Measurements from ENCODE around the gene PTH1R. TPM values are rescaled to one million over a fixed set of nuclear protein-coding genes. Genes with fewer than 3 reads are reported as not detected.

Gene PTH1R
- polyA plus RNA-seq, 3 donors = not detected

DNA sequence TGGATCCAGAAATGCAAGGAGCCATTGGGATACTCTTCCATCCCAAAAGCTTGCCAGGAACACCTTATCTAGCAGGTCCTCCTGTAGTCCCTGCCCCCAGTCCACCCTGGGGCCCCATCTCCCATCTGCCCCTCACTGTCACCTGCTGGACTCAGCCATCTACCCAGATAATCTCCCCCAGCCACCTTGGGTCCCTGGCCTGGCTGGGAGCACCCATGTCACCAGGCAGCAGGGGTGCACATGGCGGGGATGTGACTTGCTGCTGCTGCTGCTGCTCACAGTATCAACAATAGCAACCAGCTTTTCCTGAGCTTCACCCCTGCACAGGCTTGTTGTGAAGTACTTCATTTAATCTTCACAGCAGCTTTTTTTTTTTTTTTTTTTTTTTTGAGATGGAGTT, 12.6 kb downstream of the PTH1R start:
- intact Hi-C loops (cut with micrococcal nuclease) = no loop called here
- no peak overlapping the region for H3K27ac ChIP-seq (ENCODE audit: low read depth in 1 of 2, low read length in 2 of 2)
- H3K4me2 ChIP-seq (replicated peaks; ENCODE audit: extremely low read depth, low read length, poor library complexity, severe bottlenecking) = no peak overlapping the region
- Mint-ChIP-seq H3K36me3 (peaks cover 0 to under 1% of the 10 kb centered on the region in 2 donors), H3K4me3 (no peak overlapping the region), H3K27ac (no peak overlapping the region), H3K9me3 (peaks cover 0 to 3% (median 0%) of the 10 kb centered on the region in 7 donors), H3K4me1 (peaks cover 21% of the 10 kb centered on the region), H3K27me3 (ENCODE audit: low read depth in 3 of 3) (peaks cover 29 to 76% (median 41%) of the 10 kb centered on the region in 3 donors)
- TF ChIP-seq, protein P1, sequence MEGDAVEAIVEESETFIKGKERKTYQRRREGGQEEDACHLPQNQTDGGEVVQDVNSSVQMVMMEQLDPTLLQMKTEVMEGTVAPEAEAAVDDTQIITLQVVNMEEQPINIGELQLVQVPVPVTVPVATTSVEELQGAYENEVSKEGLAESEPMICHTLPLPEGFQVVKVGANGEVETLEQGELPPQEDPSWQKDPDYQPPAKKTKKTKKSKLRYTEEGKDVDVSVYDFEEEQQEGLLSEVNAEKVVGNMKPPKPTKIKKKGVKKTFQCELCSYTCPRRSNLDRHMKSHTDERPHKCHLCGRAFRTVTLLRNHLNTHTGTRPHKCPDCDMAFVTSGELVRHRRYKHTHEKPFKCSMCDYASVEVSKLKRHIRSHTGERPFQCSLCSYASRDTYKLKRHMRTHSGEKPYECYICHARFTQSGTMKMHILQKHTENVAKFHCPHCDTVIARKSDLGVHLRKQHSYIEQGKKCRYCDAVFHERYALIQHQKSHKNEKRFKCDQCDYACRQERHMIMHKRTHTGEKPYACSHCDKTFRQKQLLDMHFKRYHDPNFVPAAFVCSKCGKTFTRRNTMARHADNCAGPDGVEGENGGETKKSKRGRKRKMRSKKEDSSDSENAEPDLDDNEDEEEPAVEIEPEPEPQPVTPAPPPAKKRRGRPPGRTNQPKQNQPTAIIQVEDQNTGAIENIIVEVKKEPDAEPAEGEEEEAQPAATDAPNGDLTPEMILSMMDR (IDR thresholded peaks at IDR 0.05) = no peak
- H3K36me3 ChIP-seq (replicated peaks in 1 of 2; ENCODE audit: control insufficient read depth in 1 of 2, insufficient read depth in 2 of 2, low read length in 2 of 2) = no peaks in the 10 kb centered on the region
- no peak overlapping the region for H3K9ac ChIP-seq (ENCODE audit: insufficient read depth, low read length, poor library complexity, severe bottlenecking)
- H3K27me3 ChIP-seq (ENCODE audit: control insufficient read depth in 2 of 2, insufficient read depth in 2 of 2, low read length in 2 of 2) = peaks cover 0 to 47% of the 10 kb centered on the region in 2 donors
- H3K9me3 ChIP-seq (replicated peaks in 1 of 2; ENCODE audit: control insufficient read depth in 1 of 2, insufficient read depth in 1 of 2, low read length in 2 of 2) = no peaks in the 10 kb centered on the region
- H3K79me2 ChIP-seq (ENCODE audit: insufficient read depth, low read length) = no peaks in the 10 kb centered on the region
- peaks cover 13 to 14% of the 10 kb centered on the region in 2 donors for H3K4me1 ChIP-seq (ENCODE audit: control insufficient read depth in 1 of 2, insufficient read depth in 2 of 2, low read length in 2 of 2)
- 100% methylated on average over 1 of the region's 1 CpG for WGBS (ENCODE audit: insufficient coverage)
- no peak for DNase-seq
- no peak overlapping the region for H2AFZ ChIP-seq (ENCODE audit: insufficient read depth, low read depth, low read length, poor library complexity, severe bottlenecking)
- H4K20me1 ChIP-seq (ENCODE audit: insufficient read depth, low read length) = no peaks in the 10 kb centered on the region
- no peak overlapping the region for H3K4me3 ChIP-seq (replicated peaks in 1 of 3; ENCODE audit: low read depth in 2 of 3, low read length in 3 of 3)

DNA sequence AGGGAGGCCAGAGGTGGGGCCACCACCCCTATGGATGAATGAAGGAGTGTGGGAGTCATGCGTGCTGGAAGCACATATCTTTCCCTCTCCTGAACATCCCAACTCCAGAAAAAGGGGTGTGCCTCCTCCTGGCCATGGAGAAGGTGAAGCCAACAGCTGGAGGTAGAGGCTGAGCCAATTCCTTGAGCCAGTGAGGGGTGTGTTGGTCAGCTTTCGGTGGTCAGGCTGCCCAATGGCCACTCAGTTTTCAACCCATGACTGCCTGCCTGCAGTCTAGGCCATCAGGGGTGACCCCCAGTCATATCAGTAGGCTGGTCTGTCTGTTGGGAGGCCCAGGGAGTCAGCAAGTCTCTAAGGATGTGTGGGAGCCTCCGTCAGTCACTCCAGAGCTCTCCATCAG, 13.6 kb downstream of the PTH1R start:
- no peaks in the 10 kb centered on the region for H3K9me3 ChIP-seq (replicated peaks in 1 of 2; ENCODE audit: control insufficient read depth in 1 of 2, insufficient read depth in 1 of 2, low read length in 2 of 2)
- H3K4me1 ChIP-seq (ENCODE audit: control insufficient read depth in 1 of 2, insufficient read depth in 2 of 2, low read length in 2 of 2) = peaks cover 13 to 14% of the 10 kb centered on the region in 2 donors
- H3K4me2 ChIP-seq (replicated peaks; ENCODE audit: extremely low read depth, low read length, poor library complexity, severe bottlenecking) = no peak overlapping the region
- Mint-ChIP-seq H3K27me3 (ENCODE audit: low read depth in 3 of 3) (peaks cover 22 to 75% (median 36%) of the 10 kb centered on the region in 3 donors), H3K27ac (no peak overlapping the region), H3K9me3 (peaks cover 0 to 3% (median 0%) of the 10 kb centered on the region in 7 donors), H3K4me1 (peaks cover 24% of the 10 kb centered on the region), H3K36me3 (no peaks in the 10 kb centered on the region), H3K4me3 (peak overlapping the region in 1 of 2 donors; percentile 94)
- no peak overlapping the region for H2AFZ ChIP-seq (ENCODE audit: insufficient read depth, low read depth, low read length, poor library complexity, severe bottlenecking)
- TF ChIP-seq, protein P1 (IDR thresholded peaks at IDR 0.05) = no peak
- H4K20me1 ChIP-seq (ENCODE audit: insufficient read depth, low read length) = no peaks in the 10 kb centered on the region
- WGBS (ENCODE audit: insufficient coverage) = 93% methylated on average over 1 of the region's 3 CpGs
- no peaks in the 10 kb centered on the region for H3K79me2 ChIP-seq (ENCODE audit: insufficient read depth, low read length)
- no peak overlapping the region for H3K9ac ChIP-seq (ENCODE audit: insufficient read depth, low read length, poor library complexity, severe bottlenecking)
- H3K27ac ChIP-seq (ENCODE audit: low read depth in 1 of 2, low read length in 2 of 2) = no peak overlapping the region
- H3K36me3 ChIP-seq (replicated peaks in 1 of 2; ENCODE audit: control insufficient read depth in 1 of 2, insufficient read depth in 2 of 2, low read length in 2 of 2) = no peaks in the 10 kb centered on the region
- no peak overlapping the region for H3K4me3 ChIP-seq (replicated peaks in 1 of 3; ENCODE audit: low read depth in 2 of 3, low read length in 3 of 3)
- intact Hi-C loops (cut with micrococcal nuclease) = no loop called here
- peaks cover 0 to 41% of the 10 kb centered on the region in 2 donors for H3K27me3 ChIP-seq (ENCODE audit: control insufficient read depth in 2 of 2, insufficient read depth in 2 of 2, low read length in 2 of 2)
- DNase-seq = no peak
